Forelimb muscle (tissue), 1 donor: ENCODE results near the gene RAC2. TPM values are rescaled to one million over a fixed set of nuclear protein-coding genes. Genes with fewer than 3 reads are reported as not detected.

ENCODE experiments used
- DNase-seq: peaks from one replicate; pipeline ENCODE4 v3.0.0-alpha.2; 2013; ENCODE audit warnings: low read depth
- polyA plus RNA-seq: library from polyadenylated mRNA; unstranded; fragments of 120-200 nt; gene quantifications from one replicate; pipeline ENCODE4 v1.2.1, GENCODE V29; 2013; ENCODE audit not compliant: insufficient read length

RAC2 gene
- polyA plus RNA-seq, 1 donor: 5.1 TPM

GRCh38 chr22:37177221-37177620 lies 66.8 kb downstream of the RAC2 start:
- no peak for DNase-seq

- DNase-seq: peak; percentile 89
Observed at GRCh38 chr22:37176464-37177061, 67.5 kb downstream of the RAC2 start.

- no peak for DNase-seq
Observed at GRCh38 chr22:37175414-37176281, 68.4 kb downstream of the RAC2 start.

Other genes starting within 250 kb of the RAC2 start
- 19.6 TPM for gene TST, start 224.8 kb downstream of the RAC2 start, polyA plus RNA-seq
- 42.7 TPM for gene MPST, start 224.5 kb downstream of the RAC2 start, polyA plus RNA-seq
- gene KCTD17, start 192.5 kb downstream of the RAC2 start, polyA plus RNA-seq: 17.3 TPM
- 0.10 TPM for gene TMPRSS6, start 134.6 kb downstream of the RAC2 start, polyA plus RNA-seq
- 1.2 TPM for gene IL2RB, start 94.4 kb downstream of the RAC2 start, polyA plus RNA-seq
- 14.8 TPM for gene C1QTNF6, start 56.0 kb downstream of the RAC2 start, polyA plus RNA-seq
- gene SSTR3, start 31.8 kb downstream of the RAC2 start, polyA plus RNA-seq: not detected
- 5.2 TPM for gene CYTH4, start 38.2 kb upstream of the RAC2 start, polyA plus RNA-seq
- 1.4 TPM for gene ELFN2, start 183.2 kb upstream of the RAC2 start, polyA plus RNA-seq
- gene MFNG, start 242.1 kb upstream of the RAC2 start, polyA plus RNA-seq: 7.3 TPM